ENCODE results near the gene PHYKPL.
"Not testable (repeated sequence)": the region's sequence is repeated elsewhere in the genome, so short reads cannot be mapped to it uniquely, and the experiment has no call there.

Gene PHYKPL

DNA sequence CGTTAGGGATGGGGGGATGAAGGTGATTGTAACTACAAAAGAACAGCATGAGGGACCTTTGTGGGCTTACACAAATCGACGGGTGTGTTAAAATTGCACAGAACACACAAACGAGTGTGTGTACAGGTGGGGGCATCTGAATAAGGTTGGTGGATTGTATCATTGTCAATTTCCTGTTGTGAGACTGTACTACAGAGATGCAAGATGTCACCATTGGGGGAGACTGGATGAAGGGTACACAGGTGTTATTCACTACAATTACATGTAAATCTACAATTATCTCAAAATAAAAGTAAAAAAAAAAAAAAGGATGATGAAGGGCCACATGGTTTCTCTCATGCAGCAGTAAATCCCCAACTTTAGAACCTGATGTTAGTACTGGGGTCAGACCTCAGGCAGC, 31.4 kb upstream of the PHYKPL start:
- DNase-seq (ENCODE audit: low read depth): no peak

DNA sequence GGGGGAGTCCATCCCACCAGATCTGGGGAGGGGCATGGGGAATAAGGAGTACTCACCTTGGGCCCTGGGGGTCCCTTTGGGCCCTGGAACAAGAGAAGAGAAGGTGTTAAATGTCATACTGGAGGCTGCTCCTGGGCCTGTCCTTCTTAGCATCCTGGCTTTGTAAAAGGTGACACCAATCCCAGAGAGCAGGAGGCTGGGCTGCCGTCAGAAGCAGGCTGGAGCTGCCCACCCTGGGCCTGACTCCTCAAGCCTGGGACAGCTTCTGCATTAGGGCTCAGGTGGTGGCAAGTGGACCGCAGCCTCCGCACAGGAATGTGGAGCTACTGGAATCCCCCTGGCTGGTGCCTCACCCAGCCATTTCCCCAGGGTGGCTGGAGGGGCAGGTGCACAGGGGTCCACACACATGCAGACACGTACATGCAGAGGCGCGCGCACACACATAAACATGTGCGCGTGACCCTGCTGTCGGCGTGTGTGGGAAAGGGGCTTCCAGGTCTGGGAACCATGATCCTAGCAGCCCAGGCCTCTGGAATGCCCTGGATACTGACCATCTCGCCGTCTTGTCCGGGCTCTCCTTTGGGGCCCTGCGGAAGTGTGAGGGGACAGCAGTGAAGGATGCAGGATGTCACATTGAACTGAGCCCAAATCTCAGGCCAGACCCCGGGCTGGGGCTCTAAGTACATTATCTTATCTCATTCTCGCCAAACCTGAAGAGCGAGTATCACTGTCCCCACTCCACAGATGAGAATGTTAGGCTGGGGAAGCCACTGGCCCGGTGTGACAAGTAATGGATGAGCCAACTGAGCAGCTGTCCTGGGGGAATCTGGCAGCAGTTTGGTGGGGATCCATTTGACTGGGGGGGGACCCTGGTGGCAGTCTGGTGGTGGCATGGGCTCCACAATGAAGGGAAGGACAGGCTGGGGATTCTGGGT, 29.3 kb upstream of the PHYKPL start:
- no peak for DNase-seq (ENCODE audit: low read depth)

DNA sequence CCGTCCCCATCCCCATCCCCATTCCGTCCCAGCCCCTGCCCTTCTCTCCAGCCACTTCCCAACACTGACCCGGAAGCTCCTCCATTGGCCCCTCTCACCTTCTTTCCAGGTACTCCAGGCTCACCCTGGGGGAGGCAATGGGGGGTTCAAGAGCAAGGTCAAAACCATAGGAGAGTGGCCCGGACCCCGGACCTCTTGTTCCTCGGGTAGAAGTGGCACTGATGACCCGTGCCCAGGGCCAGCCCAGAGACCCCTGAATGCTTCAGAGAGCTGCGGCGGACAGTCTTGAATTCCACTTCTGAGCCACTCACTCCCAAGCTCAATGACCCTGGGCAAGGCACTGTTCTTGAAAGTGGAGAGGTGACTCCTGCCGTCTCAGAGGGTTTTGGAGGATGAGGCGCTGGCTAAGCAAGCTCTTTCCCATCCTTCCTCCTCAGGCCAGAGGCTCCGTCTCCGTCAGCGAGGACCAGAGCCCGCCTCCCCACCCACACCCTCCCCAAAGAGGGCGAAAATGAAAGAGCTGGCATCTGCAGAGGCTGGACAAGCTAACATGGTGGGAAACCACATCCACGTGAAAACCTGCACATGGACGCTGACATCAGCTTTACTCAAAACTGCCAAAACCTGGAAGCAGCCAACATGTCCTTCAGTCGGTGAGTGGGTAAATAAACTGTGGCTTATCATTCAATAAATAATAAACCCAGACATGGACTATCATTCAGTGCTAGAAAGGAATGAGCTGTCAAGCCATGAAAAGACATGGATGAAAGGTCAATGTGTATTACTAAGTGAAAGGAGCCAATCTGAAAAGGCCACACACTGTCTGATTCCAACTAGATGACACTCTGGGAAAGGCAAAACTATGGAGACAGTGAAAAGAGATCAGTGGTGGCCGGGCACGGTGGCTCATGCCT, 27.3 kb upstream of the PHYKPL start:
- DNase-seq (ENCODE audit: low read depth): no peak

DNA sequence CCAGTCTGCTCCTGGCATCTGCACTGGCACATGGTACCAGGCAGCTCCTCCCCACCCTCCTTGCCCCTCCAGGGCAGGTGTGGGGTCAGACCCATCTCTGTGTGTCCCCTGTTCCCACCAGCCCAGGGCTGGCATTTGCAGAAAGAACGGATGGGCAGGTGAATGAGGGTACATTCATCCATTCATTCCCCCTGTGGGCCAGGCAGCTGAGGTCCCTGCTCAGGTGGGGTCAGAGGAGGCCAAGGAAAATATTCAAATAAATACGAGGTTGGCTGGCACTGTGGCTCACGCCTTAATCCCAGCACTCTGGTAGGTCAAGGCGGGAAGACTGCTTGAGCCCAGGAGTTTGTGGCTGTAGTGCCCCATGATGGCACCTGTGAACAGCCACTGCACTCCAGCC, 25.0 kb upstream of the PHYKPL start:
- no peak for DNase-seq (ENCODE audit: low read depth)

DNA sequence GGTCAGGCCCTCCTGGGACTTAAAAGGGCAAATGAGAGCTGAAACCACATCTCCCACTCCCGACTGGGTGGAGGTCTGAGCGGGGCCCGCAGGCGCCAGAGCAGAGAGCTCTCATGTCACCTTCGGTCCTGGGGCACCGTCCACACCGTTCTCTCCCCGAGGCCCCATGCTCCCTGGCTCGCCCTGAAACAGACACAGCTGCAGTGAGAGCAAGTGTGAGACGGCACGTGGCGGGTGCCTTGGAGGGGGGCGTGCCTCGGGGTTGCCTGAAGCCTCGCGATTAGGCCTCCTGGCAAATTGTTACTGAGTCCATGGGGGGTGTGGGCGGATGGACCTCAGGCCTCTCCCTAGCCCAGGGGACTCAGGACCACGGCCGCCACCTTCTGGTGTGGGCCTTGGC, 24.1 kb upstream of the PHYKPL start:
- no peak for DNase-seq (ENCODE audit: low read depth)

DNA sequence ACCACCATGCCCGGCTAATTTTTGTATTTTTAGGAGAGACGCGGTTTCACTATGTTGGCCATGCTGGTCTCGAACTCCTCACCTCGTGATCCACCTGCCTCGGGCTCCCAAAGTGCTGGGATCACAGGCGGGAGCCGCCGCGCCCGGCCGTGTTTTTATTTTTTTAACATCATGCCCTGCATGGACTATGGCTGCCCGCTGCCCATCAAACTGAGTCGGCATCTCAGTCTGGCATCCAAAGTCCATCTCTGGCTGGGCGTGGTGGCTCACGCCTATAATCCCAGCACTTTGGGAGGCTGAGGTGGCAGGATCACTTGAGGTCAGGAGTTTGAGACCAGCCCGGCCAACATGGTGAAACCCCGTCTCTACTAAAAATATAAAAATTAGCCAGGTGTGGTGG, 21.0 kb upstream of the PHYKPL start:
- DNase-seq (ENCODE audit: low read depth): not testable (repeated sequence)

DNA sequence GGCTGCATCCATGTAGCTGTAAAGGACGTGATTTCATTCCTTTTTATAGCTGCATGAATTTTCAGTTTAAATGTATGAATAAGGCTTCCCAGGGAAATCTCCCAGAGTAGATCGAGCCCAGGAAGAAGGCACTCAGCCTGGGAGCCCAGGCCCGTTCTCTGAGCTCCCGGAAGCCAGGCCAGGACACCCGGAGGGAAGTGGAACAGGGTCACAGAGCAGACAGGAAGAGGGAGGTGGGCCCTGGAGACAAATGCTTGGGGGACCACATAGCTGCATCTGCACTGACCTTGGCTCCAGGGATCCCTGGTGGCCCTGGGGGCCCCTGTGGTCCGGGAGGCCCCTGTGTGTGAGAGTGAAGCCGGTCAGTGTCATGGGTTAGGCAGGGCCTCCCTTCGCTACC, 19.7 kb upstream of the PHYKPL start:
- DNase-seq (ENCODE audit: low read depth): no peak

DNA sequence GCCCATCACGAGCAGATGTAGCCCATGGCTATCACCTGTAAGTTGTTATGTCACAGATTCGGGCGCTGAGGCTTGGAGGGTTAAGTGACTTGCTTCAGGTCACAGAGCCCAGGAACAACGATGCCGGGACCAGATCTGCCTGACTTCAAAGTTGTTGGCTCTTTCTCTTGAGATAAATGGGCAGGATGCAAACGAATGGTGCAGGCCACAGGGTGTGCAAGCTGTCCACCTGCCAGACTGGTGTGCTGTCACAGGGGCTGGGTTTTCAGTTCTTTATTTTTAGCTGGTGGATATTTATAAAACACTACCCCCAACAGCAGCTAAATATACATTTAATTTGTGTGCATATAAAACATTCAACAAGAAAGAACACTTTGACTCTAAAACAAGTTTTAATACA, 17.7 kb upstream of the PHYKPL start:
- DNase-seq (ENCODE audit: low read depth): no peak

DNA sequence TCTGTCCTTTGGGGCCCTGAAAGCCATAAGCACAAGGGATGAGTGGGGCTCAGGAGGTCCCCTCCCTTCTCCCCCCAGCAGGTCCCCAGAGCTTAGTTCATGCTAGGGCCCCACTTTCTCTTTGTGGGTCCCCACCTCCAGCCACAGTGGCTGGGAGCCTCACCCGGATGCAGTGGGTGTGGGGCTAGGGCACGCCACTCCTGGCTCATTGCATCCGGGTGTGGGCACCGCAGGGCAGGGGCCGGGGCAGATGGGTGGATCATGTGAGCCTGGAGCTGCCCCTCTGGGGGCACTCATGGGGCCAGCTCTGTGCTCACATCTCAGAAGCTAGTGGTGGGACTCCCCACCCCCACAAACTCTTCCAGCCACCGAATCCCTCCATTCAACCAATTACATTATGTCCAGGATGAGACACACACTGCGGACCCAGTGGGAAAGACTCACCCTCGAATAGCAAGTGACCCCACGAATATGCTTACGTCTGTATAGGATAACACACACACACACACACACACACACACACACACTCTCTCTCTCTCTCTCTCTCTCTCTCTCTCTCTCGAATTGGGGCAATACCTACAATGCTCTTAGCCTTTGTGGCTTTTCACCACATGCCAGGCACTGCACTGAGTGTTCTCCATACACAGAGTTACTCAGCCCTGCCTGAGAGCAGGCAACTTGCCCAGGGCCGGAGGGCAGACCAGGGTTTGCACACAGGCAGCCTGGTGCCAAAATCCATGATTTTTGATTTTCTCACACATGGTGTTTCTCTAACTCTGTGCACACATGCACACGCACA, 16.8 kb upstream of the PHYKPL start:
- no peak for DNase-seq (ENCODE audit: low read depth)

DNA sequence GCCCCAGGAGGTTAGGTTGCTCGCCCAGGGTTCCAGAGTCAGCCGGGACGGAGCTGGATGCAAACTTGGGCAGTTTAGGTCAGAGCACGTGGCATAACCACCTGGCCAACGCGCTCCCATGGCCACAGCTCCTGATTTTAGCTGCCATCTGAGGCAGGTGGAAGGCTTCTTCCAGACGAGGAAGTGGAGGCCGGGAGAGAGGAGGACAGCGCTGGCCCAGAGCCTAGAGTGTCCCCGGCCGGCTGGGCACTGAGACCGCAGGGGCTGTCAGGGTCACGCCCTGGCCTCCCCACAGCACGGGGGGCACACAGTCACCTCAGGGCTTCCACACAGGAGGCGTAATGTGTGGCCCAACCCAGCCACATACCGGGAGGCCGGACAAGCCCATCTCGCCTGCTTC, 16.1 kb upstream of the PHYKPL start:
- no peak for DNase-seq (ENCODE audit: low read depth)

DNA sequence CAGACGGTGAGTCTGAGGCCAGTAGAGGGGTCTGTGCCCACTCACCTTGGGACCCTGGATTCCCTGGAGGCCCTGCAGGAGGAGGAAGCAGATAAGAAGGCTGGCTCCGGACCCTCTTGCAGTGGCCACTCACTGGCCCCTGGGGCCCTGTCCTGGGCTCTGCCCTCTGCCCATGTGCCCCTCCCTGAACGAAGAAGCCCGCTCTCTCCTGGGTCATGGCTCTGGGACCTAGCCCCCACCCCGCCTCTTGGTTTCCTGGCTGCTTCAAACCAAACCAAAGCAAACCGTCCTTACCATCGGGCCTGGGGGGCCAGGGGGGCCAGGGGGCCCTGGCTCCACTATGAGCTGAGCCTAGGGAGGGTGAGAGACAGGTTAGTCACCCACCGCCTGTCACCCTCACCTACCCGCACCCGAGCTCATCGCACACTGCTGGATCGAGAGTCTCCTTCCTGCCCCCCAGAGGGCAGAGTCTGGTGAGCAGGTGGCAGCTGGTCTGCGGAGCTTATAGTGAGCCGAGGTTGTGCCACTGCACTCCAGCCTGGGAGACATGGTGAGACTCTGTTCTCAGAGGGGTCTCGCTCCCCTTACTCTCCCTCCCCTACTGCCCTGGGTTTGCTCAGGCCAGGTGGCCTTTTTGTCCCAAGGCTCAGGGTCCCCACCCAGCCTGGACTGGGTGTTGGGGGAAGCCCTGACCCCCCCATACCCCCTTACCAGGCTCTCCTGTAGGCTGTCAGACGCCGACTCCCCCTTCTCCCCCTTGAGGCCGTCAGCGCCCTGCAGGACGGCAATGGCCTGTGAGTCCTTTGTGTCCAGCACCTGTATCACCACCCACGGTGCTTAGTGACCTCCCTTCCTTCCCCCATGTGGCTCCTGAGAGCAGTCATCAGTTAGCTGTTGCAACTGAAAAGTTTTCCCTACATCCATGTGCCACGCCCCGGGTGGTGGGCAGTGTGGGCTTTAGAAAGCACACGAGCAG, 15.2 kb upstream of the PHYKPL start:
- no peak for DNase-seq (ENCODE audit: low read depth)

DNA sequence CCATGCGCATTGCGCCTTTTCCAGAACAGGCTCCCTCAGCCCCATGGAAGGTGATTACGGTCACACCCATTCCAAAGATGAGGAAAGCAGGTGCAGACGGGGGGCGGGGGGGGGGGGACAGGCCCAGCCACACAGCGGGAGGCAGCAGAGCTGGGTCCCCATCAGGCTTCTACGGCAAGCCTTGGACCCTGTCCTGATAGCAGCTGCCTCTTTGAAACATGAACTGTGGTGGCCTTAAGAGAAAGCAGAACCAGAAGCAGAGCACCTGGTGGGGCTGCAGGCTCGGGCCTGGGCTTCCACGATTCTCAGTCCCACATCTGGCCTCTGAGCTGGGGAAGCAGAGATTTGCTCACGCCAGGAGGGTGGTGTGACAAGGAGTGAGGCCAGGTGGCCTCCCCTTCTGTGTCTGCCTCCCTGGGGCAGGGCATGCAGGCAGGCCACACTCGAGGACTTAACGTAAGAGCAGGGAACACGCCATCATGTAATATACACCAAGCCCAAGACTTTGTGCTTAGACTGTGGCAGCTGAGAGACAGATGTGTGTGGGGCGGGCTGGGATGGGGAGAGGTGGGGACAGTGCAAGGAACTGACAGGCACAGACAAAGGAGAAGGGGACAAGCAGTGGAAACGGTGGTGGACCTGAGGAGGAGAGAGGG, 14.2 kb upstream of the PHYKPL start:
- DNase-seq (ENCODE audit: low read depth): no peak

DNA sequence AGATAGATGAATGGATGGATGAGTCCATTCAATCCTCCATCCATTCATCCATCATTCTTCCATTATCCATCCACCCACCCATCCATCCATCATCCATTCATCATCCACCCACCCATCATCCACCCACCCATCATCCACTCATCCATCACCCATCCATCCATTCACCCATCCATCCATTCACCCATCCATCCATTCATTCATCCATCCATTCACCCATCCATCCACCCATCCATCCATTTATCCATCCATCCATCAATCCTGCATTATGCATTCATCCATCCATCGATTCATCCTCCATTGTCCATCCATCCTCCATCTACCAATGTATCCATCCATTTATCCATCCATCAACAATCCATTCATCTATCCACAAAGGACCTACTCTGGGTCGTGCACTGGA, 12.8 kb upstream of the PHYKPL start:
- no peak for DNase-seq (ENCODE audit: low read depth)

DNA sequence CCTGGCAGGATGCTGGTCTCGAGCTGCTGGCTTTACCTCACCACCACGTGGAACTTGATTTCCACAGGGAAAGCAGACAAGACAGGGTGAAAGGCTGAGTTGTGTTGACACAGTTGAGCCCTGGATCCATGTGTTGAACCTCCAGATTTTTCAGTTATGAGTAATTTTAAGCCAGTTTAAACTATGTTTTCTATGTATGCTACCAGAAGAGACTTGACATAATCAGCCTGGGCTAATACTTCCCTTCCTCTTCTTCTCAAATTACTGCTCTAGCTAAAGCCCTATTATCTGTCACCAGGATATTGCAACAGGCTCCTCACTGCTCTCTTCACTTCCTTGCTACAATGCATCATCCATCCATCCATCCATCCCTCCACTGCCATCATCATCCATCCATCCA, 12.0 kb upstream of the PHYKPL start:
- DNase-seq (ENCODE audit: low read depth): no peak

DNA sequence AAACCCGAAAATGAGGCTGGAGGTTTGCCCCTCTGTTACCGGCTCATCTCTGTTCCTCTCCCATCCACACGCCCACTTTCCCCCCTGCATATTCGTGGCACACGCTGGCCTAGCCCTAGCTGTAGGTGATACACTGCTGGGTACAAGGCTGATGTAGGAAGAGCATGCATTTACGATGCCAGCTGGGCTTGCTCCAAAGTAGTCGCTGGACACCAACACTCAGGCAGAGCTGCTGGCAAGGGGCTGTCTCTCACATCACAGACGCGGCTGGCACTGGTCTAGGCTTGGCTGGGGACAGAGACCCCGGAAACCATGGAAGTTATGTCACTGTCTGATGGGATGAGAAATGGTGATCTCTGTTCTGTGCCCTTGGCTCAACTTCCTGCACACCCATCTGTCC, 9.8 kb upstream of the PHYKPL start:
- no peak for DNase-seq (ENCODE audit: low read depth)

DNA sequence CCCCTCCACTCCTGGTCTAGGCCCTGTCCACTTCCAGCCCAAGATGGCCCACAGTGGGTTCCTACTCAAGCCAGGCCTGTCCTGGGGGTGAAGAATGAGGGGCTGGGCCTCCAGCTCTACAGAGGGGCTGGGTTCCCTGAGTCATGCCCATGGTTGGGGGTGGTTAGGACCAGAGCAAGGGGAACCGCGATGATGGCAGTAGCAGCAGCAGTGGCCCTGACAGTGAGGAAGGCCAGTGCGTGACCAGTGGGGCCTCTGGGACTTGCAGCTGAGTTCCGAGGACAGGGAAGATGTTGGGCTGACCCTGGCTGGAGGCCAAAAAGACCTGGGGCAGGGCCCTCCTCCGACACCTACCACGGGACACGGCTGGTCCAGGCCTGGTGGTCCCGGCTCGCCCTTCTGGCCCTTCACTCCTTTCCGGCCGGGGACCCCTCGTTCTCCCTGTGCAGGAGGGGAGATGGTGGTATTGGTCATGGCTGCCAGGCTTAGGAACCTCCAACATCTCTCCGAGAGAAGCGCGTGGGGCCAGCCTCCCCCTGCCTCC, 9.2 kb upstream of the PHYKPL start:
- DNase-seq (ENCODE audit: low read depth): no peak

DNA sequence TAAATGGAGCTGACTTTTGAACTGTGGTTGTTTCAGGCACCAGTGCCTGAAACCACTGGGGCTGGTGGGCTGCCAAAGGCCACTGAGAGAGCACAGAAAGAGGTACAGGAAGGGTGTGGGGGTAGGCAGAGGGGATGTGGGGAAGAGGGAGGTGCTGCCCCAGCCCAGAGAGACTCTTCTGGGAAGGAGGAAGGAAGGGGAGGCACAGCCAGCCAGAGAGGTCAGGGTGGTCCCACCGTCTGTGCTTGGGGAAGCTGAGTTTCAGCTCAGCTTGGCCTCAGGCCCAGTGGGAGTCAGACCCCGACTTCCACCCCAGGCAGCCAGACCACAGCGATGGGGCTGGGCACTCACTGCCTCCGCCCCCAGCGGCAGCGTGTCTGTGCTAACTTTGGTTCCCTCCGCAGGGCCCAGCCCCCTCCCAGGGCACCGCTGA, 8.6 kb upstream of the PHYKPL start:
- no peak for DNase-seq (ENCODE audit: low read depth)

DNA sequence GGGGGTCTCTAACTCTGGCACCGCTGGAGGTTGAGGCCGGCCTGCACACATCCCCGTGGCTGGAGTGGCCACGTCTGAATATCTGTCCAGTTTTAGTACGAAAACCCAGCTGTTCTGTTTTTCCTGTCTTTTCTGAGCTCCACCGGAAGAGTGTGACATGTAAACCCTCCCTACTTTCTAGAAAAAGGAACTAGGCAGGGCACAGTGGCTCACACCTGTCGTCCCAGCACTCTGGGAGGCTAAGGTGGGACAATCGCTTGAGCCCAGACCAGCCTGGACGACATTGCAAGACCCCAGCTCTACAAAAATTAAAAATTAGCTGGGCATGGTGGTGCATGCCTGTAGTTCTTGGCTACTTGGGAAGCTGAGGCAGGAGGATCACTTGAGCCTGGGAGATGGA, 8.2 kb upstream of the PHYKPL start:
- no peak for DNase-seq (ENCODE audit: low read depth)

DNA sequence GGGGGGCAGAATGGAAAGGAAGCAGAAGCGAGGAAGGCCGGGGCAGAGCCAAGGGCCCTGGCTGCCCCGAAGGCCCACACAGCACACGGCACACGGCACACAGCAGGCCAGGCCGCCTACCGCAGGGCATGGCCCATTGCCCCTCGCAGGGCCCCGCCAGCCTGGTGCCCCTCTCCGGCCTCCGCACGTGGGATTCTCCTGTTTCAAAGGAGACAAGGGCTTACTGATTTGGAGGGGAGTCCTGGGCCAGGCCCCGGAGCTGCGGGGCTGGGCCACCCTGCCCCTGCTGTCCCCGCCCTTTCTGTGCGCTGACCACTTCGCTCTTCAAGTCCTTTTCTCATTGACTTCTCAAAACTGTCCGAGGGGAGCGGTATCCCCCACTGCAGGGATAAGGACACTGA, 7.7 kb upstream of the PHYKPL start:
- no peak for DNase-seq (ENCODE audit: low read depth)

DNA sequence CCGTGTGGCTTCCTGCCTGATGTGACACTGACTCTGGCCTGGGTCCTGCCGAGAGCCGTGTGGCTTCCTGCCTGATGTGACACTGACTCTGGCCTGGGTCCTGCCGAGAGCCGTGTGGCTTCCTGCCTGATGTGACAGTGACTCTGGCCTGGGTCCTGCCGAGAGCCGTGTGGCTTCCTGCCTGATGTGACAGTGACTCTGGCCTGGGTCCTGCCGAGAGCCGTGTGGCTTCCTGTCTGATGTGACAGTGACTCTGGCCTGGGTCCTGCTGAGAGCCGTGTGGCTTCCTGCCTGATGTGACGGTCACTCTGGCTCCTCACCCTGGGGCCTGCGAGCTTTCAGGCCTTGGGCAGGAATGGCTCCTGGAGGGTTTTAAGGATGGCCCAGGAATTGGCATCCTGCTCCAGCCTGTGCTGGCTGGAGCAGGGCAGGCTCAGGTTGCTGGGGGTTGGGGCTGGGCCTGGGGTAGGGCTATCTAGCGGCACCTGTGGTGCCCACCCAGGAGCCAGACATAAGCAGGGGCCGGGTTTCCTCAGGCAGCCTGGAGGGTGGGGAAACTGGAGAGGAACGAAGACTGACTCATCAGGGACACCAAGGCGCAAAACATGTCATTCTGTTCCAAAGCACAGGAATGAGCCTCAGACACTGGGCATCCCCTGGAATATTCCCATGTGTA, 7.2 kb upstream of the PHYKPL start:
- DNase-seq (ENCODE audit: low read depth): not testable (repeated sequence)

Data from stimulated activated CD8-positive, alpha-beta memory T cell treated with anti-CD3 and anti-CD28 coated beads, Interleukin-12 subunit alpha, Interleukin-12 subunit beta, amount 100 ng/mL, for 4 hours (primary cell).